Stimulated activated CD8-positive, alpha-beta memory T cell treated with anti-CD3 and anti-CD28 coated beads, Interleukin-4, amount 100 ng/mL, for 1 hour (primary cell): ENCODE results near the gene SLC44A3.

Experiments used
- DNase-seq, 2 donors: peaks; one replicate each; pipeline ENCODE4 v3.0.0-alpha.2; 2020; ENCODE audit warnings: low read depth in 2 of 2, low spot score in 1 of 2

The SLC44A3 gene, protein sequence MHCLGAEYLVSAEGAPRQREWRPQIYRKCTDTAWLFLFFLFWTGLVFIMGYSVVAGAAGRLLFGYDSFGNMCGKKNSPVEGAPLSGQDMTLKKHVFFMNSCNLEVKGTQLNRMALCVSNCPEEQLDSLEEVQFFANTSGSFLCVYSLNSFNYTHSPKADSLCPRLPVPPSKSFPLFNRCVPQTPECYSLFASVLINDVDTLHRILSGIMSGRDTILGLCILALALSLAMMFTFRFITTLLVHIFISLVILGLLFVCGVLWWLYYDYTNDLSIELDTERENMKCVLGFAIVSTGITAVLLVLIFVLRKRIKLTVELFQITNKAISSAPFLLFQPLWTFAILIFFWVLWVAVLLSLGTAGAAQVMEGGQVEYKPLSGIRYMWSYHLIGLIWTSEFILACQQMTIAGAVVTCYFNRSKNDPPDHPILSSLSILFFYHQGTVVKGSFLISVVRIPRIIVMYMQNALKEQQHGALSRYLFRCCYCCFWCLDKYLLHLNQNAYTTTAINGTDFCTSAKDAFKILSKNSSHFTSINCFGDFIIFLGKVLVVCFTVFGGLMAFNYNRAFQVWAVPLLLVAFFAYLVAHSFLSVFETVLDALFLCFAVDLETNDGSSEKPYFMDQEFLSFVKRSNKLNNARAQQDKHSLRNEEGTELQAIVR

DNA sequence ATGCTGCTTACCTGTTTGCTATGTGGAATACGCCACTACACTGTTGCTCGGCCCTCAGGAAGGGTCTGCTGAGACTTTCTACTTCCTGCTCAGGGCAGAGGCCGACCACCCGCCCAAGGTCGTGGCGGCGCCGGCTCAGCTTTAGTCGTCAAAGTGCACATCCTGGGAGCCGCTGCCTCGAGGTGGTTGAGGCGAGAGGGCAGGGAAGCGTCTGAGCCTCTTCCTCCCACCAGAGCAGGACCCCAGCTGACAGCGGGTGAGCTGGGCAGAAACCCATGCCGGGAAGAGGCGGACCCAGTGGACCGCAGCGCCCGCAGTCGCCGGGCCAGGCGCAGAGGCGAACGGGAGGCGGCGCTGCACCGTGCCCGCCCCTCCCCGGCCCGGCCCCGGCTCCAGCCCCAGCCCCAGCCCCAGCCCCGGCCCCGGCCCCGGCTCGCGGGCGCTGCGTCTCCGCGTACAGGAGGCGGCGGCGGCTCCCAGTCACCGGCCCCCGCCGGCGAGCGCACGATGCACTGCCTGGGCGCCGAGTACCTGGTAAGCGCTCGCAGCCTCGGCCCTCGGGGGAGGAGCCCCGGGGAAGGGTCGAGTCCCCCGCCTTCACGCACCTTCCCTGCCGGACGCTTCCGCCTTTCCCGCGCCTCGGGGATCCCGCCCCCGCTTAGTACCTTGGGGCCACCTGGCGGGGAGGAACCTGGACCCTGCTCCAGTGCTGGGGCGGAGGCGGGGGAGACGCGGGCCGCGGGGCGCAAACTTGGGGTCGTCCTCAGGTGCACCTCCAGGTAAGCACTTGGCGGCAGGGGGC lies at the start of gene SLC44A3:
TSS of gene SLC44A3 (plus strand) at position 413 of the 802 bp plus-strand sequence. CDS start at position 508, 95 bp downstream.
- DNase-seq: no peak

DNA sequence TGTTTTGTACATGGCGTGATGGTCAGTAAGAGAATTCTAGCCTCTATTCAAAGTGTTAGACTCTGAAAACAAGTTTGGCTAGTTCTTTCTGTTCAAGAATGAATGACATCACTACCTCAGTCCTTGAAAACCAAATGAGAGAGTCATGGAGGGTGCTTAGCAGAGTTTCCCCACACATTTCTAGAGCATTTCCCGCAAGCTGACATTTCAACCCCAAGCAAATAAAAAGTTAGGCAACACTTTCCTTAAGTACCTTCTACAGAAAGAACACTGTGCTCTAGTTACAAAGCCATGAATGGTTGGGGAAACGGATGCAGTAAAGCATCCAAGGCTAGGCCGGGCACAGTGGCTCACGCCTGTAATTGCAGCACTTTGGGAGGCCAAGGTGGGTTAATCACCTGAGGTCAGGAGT lies 47.9 kb upstream of the SLC44A3 start:
- DNase-seq: no peak

DNA sequence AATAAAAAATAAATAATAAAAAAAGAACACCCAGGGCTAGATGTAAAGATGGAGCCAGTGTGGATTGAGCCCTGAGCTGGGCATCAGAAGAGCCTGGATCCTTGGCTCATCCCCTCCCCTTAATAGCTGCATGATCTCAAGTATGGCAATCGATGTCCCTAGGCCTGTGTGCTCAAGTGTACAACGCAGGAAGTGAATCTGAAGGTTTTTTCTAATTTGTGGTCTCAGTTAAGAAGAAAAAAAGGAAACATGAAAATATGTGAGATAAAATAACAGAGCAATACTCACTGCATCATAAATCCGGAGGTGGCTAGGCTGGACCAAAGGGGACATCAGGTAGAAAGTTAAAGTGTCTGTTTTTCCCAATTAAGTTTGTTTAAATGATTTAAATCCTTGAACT lies 47.3 kb upstream of the SLC44A3 start:
- DNase-seq: no peak

DNA sequence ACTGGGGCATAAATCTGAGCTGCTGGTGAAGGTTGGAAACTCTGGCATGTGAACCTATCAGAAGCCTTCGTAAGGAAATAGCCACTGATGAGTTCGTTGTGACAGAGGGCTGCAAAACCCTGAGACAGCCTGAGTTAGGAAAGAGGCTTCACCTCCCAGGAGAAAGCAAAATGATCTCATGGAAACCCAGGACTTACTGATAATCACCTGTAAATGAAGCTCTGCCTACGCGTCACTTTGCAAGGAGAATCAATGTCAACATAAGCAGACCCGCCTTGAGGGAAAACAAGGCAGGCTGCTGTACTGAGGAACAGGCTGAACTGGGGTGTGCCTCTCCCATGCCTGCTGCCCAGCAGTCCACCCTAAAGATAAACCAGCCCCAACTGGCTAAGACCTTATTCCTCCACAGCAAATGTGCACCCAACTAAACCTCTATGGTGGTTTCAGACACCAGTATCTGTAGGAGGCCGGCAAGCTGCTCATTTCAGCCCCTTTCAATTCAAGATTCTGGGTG lies 46.8 kb upstream of the SLC44A3 start:
- DNase-seq: no peak

DNA sequence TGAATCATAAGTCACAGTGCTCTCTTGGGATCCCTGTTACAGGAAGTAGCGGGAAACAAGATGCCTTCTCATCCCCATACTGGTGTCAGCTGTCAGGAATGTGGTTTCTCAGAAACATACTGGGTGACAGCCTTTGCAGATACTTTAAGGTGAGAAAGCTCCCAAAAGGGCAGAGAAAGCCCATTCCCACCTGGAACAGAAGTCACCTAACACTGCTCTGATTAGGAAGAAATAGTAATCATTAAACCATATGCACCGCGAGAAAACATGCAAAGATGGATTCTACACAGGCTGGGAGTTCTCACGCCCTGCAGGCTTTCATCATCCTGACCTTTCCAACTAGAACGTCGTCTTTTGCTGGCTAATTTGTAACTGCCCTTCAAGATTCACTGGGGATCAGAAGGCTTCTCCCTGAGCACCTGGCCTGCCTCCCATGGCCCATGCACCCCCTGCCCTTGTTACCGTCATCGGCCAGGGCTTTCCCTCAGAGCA lies 46.2 kb upstream of the SLC44A3 start:
- DNase-seq: no peak

DNA sequence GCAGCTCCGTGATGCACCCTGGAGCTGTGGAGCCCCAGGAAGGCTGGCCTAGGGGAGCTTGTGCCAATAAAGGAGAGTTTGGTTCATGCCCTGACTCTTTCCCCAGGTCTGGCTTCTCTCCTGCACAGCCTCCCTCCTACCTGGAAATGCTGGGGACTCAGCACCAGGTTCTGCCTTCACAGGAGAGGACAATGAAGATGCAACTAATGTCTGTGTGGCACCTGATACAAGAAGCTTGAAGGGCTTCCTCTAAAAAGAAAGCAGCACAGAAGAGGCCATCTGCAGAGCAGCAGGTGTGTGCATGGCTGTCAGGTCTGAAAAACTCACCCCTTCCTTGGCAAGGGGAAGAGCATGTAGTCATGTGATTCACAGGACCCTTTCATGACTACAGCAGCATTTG lies 43.7 kb upstream of the SLC44A3 start:
- no peak for DNase-seq

DNA sequence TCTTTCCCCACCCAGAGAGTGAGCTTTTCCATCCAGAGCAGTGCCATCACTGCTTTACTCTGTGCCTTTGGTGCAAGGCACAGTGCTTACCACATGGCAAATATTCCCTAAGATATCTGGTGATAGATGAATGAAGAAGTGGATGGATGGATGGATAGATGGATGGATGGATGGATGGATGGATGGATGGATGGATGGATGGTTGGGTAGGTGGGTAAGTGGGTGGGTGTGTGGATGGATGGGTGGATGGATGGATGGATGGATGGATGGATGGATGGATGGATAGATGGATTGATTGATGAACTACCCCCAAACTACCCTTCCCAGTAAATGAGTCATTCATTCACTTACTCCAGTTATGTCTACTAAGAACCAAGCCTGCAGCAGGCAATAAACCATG lies 42.9 kb upstream of the SLC44A3 start:
- DNase-seq: no peak

DNA sequence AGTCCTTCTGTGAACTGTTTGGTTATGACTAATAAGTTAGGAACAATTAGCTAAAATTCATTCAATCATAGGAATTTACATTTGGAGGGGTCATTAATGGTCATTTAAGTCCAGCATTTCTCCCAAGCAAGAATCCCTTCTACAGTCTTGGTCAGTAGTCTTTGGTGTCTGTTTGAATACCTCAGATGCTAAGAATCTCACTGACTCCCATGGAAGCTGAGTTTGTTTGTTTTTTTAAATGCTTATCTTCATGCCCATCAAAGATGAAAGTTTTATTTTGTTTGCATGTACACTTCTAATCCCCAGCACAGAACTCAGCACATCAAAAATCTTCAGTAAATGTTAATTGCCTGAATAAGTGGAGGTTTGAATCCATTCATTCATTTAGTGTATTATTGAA lies 41.3 kb upstream of the SLC44A3 start:
- no peak for DNase-seq

DNA sequence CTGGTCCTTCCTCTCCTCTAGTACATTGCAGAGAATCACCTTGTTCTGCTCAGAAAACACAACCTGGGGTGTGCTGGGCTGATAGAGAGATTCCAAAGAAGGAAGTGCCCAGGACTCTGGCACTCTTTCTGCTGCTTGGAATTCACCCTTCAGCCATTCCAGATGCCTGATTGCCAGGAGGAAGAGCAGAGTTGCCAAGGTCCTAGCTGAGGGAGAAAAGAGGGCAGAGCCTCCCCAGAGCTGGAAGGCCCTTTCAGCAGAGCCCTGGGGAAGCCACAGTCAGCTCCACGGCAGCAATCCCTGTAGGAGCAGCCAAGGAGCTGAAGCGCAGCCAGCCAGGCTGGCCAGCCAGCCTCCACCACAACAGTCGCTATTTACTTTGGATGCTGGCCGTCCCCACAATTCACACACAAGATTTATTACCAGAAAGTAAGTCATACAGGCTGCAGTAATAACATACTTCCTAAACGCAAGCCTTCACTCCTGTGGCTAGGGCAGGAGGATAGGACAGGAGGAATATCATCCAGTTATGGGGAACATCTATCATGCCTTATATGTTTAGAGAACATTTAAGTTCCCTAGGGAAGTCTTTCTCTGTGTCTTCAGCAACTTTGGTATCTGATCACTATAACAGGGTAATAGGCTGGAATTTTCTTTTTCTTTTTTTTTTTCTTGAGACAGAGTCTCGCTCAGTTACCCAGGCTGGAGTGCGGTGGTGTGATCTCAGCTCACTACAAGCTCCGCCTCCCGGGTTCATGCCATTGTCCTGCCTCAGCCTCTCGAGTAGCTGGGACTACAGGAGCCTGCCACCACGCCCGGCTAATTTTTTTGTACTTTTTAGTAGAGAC lies 36.6 kb upstream of the SLC44A3 start:
- no peak for DNase-seq

DNA sequence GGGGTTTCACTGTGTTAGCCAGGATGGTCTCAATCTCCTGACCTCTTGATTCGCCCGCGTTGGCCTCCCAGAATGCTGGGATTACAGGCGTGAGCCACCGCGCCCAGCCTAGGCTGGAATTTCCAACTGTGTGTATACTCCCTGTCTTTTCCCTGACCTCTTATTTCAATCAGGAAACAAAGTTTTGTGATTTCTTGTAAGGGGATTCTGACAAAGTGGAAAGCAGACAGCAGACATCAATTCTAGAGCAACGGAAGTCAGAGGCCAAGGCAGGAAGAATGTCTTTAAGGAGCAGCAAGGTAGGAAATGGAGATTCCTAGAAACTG lies 36.0 kb upstream of the SLC44A3 start:
- no peak for DNase-seq

DNA sequence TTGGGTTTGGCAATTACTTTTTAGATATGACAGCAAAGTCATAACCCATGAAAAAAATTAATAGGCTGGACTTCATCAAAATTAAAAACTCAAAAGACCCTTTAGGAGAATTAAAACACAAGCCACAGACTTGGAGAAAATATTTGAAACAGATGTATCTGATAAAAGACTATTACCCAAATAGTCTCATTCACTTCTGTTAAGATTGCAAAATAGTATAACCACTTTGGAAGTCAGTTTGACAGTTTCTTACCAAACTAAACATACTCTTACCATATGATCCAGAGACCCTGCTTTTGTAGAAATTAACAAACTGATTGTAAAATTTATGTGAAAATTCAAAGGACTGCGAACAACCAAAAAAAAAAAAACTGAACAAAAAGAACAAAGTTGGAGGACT lies 32.5 kb upstream of the SLC44A3 start:
- DNase-seq: no peak

DNA sequence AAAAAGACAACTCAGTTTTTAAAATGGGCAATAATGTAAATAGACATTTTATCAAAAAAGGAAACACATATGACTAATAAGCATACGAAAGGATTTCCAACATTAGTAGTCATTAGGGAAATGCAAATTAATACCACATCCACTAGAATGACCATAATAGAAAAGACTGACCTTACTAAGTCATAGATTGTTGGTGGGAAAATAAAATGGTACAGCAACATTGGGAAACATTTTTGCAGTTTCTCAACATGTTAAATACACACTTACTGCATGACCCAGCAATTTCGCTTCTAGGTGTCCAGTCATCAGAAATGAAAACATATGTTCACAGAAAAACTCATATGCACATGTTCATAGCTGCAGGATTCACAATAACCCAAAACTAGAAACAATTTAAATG lies 29.9 kb upstream of the SLC44A3 start:
- DNase-seq: no peak

DNA sequence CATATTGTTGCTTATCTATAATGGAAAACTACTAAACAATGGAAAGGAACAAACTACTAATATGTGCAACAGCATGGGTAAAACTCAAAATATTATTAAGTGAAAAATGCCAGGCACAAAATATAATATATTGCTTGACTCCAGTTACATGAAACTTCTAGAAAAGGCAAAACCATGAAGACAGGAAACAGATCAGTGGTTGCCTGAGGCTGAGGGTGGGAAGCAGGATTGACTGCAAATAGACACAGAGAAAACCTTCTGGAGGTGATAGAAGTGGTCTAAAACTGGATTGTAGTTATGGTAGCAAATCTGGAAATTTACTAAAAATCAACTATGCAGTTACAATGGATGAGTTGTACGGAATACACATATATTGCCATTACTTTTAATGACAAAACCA lies 29.5 kb upstream of the SLC44A3 start:
- DNase-seq: no peak

DNA sequence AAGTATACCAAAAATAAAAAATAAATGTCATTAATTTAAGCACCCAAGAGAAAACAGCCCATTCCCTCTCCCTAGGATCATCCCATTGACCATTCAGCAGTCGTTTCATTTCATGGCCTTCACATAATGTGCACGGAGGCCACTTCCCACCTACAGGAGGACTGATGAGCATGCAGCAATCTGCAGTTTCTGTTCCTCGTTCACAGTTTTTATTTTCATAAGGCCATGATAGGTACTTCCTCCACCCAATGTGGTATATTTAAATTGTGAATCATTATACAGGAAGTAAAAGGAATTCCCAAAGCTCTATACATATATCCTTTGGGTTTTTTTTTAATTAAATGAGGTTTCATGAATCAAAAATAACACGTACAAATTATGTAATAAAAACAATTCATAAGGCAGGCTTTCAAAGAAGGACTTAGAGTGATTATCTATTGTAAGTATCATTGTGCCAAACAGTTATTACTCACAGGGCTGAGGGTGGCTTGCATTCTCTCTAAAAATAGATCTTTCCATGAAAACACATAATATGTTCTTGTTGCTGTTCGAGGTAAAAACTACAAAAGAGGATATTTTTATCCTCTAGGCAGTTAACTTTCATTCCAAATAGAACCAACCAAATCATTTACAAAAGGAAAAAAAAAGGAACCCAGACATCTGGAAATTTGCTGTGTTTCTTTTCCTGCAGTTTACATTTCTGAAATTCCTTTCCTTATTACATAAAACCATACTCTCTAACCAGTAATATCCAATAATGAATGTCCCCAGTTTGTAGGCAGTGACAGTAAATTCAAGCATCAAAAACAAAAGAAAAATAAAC lies 27.5 kb upstream of the SLC44A3 start:
- no peak for DNase-seq

DNA sequence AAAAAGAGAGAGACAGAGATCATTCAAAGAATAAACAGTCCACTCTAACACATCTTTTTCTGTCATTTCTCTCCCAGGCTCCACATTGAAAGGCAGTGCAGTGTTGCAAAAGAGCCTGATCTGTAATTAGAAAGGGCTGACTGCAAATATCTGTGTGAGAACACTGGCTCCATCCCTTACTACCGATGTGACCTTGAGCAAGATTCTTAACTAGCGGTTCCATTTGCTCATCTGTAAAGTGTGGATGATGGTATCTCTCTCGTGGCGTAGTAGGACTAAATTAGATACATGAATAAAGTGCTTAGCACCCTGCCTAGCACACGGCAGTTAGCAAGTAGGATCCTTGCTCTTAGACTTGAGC lies 26.9 kb upstream of the SLC44A3 start:
- DNase-seq: no peak

DNA sequence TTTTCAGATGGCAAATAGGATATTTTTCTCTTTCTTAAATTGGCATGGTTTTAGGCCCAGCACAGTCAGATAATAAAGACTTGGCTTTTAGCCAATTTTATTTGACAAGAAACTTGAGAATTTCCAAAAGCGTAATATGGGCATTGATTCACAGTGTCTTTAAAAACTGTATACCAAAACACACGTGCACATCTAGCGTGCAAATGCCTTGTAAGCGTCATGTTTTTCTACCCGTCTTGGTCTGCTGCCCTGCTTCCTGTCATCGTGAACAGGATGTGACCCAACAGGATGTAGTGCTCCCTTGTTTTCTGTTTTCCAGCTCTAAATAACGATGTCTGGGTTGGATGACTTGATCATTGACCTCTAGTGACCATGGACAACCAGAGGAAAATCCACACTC lies 24.7 kb upstream of the SLC44A3 start:
- DNase-seq: no peak

DNA sequence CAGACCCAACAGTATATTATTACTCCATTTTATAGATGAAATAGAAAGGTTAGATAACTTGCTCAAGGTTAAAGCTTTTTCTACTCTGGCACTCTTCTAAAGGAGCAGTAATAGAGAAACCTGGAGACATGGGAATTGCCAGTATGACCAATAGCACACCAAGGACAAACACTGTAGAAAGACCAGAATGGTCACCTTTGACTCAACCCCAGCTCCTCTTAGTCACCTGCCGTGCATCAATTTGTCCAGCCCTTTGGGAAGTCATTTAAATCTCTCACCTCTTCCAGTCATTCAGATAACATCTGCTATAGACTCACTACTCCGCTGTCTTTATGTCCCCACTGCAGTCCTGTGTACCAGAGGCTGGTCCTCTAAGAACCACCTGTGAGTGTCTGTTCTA lies 23.9 kb upstream of the SLC44A3 start:
- no peak for DNase-seq

DNA sequence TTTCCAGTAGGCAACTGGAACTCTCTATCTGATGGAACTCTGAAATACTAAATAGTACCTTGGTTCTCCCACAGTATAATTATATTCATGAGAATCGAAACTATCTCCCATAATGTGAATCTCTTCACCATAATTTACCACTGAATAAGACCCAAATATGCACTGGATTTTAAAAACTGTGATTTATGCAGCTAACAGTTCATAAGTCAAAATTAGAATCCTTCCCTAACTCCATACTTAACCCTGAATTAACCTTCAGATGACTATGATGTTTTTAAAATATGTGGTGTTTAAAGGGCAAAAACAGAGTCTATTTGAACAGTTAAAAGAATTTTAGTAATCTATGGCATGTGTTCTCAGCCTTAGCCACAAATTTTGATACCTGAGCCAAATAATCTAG lies 22.9 kb upstream of the SLC44A3 start:
- DNase-seq: no peak

DNA sequence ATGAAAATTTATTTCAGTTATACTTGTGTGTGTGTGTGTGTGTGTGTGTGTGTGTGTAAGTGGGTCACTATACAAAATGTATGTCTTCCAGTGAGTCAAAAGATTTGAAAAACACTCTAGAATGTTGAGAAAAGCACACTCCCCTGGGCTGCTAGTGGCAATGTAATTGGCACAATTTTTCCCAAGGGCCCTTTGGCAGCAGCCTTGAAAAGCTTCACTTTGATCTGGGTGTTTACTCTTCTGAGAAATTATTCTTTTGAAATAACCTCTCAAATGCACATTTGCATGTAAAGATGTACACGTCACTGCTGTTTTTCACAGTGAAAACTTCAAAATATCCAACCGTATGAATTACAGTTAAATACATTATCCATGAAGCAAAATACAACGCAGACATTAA lies 22.1 kb upstream of the SLC44A3 start:
- no peak for DNase-seq

DNA sequence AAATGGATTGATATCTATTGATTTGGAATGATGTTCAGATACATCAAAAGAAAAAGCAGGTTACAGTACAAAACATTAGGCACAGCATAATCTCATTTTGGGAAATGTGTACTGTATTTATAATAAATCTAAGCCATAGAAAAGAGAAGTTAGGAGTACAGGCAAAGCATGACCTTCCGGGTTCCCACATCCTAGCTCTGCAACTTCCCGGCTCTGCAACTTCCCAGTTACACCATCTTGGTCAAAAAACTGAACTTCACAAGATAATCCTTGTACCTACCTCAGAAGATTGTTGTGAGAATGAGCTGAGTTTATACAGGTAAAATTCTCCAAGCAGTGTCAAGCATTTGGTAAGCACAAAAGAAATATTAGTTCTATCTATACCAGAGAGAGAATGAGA lies 21.7 kb upstream of the SLC44A3 start:
- no peak for DNase-seq
